GM18499 (cell line): ENCODE results near the gene PIGW.
"Not testable (repeated sequence)": the region's sequence is repeated elsewhere in the genome, so short reads cannot be mapped to it uniquely, and the experiment has no call there.

Source experiments
- ATAC-seq: cut with Tn5 transposase; IDR thresholded peaks from one replicate; pipeline ENCODE4 v1.9.1; 2021; ENCODE audit warnings: moderate number of reproducible peaks; ENCODE audit not compliant: insufficient read depth, unreplicated experiment

Gene PIGW

GRCh38 chr17:36507266-36507665 is 27.5 kb upstream of the PIGW start:
- ATAC-seq = no peak

GRCh38 chr17:36508439-36508838 is 26.3 kb upstream of the PIGW start:
- ATAC-seq = not testable (repeated sequence)

DNA sequence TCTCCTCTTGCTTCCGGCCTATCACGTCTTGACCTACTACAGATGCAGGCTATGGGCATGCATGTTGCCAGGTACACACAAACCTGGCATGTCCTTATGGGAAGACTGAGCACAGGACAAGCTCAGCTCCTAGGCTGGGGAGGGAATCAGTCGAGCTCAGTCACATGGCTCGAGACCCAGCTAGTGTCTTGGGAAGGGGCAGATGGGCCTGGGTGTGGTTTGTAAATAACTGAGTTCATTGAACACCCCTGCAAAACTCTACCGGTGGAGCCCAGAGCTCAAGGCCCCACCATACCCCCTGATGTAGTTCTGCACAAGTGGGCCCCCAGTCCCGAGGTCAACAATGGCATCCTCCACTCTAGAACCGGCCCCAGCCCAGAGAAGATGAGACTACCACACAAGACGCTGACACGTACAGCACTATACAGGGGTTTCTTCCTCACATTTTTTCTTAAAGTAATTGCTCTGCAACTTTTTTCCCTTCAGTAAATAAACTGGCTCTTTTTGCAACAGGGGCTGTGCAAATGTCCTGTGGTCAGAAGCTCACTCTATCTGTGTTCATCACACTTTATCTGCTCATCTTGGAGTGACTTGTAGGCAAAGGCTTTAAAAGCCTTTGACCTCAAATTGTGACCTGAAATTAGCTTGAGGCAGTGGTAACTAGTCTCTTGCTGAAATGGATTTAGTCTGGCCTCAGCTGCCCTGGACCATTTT is 25.4 kb upstream of the PIGW start:
- ATAC-seq = no peak

DNA sequence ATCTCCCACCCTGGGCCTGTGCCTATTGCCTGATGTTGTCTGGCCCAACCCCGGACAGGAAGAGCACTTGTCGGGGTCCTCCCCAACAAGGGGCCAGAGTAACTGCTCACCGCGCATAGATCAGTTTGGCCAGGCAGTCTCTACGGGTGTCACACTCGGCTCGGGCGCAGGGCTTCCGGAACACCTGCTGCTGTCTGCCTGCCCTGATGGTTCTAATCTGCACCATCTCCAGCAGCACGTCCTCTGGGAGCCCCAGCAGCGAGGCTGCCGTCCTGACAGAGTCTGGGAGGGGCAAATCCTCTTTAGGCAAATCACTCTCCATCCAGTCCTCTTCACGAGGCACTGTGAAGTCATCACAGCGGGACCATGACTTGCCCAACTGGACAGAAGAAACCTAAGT is 24.2 kb upstream of the PIGW start:
- no peak for ATAC-seq

- no peak for ATAC-seq
These were observed 23.6 kb upstream of the PIGW start for GRCh38 chr17:36511216-36511615.

GRCh38 chr17:36512641-36513040 is 22.1 kb upstream of the PIGW start:
- ATAC-seq = no peak

DNA sequence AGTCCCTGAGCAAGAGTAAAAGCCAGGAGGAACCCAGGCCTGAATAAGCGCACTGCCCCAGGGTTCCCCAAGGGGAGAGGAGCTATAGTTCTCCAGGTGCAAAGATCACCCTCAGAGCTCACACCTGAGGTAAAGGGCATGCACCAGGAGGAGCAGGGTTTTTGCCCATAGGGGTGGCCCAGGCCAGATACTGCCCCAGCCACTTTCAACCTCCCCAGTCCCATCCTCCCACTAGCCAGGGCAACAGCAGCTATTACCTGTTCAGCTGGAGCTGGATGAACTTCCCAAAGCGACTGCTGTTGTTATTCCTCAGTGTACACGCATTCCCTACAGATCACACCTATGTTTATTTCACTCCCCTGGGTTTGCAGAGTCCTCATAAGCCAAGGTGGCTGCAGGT is 19.9 kb upstream of the PIGW start:
- ATAC-seq = no peak

- ATAC-seq = no peak
These were observed 18.9 kb upstream of the PIGW start for GRCh38 chr17:36515837-36516236.

- ATAC-seq = no peak
These were observed 11.7 kb upstream of the PIGW start for GRCh38 chr17:36523113-36523512.

DNA sequence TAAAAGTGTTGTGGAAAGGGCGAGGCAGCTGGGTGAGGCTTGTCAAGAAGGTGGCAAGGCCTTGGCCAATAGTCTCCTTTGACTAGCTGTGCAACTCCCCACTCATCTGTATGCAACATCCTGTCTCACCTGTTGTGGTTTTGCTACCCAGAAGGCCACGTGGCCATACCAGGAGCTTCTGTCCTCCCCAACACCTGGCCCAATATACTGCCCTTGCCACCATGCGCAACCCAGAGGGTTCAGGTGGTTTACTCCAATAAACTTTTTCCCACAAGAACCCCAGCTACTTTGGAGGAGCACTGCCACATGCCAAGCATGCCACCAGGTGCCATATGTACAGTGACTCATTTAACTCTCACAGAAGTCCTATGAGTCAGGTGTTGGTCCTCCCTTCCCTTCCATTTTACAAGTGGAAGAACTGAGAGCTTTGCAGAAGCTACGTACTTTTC is 10.3 kb upstream of the PIGW start:
- ATAC-seq = no peak

- ATAC-seq = no peak
These were observed 9.7 kb upstream of the PIGW start for GRCh38 chr17:36525113-36525512.

DNA sequence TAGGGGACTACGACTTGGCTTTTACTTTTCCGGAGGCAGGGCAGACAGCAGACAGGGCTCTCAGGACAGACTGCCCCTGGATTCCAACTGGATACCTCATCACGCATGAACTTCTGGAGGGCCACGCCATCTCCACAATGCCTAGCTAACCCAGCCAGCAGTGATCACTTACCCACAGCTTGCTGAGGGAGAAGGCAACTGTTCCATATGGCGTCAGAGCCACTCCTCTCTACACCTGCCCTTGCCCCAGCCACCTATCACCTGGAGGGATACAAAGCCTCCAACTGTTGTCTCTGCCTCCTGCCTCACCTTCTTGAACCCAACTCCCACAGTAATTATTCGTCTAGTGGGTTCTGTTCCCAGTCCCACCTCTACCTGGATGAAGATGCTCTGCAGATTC is 8.9 kb upstream of the PIGW start:
- no peak for ATAC-seq

DNA sequence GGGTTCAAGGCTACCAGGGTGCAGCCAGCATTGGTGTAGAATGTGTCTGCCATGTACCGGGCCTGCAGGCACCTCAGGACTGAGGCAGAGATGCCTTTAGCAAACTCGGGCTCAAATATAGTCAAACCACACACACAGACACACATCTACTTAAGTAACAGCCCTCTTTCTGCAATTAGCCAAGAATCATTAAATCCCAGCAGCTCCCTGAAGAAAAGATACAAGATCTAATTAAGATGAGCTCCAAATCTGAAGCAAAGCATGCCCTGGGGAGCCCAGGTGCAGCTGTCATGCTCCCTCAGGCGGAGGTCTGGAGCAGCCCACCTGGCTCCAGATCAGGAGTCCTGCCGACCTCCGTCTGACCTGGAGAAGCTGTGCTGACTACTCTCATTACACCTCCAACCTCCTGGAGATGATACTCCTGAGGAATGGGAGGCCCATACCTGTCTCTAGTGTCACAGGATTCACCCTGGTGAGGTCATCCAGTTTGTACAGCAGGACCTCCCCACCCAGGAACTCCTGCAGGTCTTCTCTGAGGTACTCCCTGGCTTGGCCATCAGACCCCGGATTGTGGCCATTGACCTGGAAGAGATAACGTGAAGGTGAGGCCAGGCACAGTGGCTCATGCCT is 7.1 kb upstream of the PIGW start:
- no peak for ATAC-seq

DNA sequence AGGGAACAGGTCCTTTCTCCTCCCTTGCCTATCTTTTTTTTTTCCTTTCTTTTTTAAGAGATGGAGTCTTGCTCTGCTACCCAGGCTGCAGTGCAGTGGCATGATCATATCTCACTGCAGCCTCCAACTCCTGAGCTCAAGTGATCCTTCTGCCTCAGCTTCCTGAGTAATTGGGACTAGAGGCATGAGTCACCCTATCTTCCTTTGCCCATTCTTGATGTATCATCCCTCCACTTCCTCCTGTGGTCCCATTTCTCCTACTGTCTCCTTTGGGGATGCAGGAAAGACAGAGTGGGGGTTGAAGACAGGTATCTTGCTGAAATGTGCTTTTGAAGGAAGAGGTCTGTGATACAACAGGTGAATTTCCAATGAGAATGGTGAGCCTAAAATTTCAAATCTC is 5.7 kb upstream of the PIGW start:
- ATAC-seq = no peak

DNA sequence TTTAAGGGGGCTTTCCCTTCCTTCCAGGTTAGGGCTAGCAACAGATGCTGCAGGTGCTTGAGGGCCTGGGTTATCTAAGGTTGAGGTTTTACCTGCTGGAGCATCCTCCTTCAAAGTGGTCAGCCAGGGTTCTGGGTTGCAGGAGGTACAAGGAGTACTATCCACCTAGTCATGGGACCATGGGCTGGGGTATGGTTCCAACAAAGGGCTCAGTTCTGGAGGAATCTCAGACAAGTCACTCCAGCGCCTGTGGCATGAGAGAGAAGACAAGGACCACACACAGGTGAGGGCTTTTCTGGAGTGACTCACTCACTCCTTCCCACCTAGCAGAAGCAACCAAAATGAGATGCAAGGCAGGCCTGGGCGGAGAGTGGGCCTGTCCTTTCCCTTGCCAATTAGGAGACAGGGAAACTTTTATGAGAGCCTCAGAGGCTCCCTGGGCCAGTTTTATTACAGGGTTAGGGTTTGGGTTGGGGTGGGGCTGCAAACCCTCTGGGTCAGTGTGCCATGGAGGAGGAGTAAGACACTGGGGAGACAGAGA is 2.3 kb upstream of the PIGW start:
- no peak for ATAC-seq

DNA sequence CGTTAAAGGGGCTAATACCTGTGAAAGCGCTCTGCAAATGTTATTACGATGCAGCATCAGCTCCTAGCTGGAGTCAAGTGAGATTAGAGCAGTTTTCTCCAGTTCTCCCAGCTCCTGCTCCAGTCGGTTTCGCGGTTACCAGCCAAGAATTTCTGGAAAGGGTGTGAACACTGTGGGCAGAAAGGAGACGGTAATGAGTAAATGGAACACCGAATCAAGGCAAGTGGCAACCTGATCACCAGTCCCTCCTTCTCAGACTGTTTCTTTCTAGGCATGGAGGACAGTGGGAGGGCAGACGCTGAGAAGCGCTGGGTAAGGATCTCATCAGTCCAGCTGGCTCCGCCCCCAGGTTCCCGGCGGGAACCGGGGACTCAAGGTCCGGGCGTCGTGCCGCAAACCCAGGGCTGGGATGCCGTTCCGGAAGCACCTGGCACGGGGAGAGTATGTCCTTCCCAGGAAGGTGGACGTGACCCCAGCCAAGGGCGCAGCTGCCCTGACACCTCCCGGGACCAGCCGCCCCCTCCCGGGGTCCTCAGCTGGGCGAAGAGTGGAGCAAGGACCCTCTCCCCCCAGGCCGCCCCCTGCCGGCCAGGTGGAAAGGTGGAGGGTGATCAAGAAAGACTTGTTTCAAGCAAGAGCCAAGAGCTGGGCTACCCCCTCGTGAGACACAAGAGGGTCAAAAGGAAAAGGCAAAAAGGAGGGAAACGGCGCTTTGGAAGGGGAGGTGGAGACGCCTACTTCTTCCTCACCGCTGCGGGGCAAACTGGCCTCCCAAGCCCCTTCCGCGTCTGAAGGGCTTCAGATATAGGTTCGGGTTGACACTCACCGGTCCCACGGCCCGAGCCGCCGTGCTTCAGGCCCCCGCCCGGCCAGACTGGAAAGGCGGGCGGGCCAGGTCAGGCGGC is 600 bp upstream of the PIGW start:
- ATAC-seq = no peak

GRCh38 chr17:36535669-36536081 is 888 bp downstream of the PIGW start:
- ATAC-seq = no peak

- no peak for ATAC-seq
These were observed 5.9 kb downstream of the PIGW start for GRCh38 chr17:36540696-36541095.

DNA sequence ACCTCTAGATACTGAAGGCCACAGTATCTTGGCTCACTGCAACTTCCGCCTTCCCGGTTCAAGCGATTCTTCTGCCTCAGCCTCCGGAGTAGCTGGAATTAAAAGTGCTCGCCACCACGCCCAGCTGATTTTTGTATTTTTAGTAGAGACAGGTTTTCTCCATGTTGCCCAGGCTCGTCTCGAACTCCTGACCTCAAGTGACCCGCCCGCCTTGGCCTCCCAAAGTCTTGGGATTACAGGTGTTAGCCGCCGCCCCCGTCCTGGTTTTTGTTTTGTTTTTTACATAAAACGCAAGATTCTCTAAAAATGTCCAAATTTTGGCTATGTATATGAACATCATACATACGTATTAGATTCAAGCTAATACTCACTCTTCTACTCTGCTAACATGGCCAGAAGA is 8.0 kb downstream of the PIGW start:
- ATAC-seq = no peak

DNA sequence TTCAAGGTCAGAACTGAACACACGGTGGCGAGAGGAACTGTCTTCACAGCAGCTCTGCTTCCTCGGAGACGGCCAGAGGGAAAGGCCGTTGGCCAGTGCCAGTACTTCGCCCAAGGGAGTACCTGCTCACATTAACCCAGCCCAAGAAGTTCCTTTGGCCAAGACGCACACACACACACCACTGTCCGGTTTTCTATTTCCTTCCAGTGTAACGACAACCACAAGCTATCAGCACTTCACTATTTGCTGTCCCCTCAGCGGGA is 9.2 kb downstream of the PIGW start:
- no peak for ATAC-seq
